OCI-LY1 (cell line): ENCODE measurements around the gene WDR20.
"Not testable (repeated sequence)": the region's sequence is repeated elsewhere in the genome, so short reads cannot be mapped to it uniquely, and the experiment has no call there.

Experiments
- H2AFZ ChIP-seq: fragments of 200-600 bp; sonication (generic), shearing (Covaris generic); 2 replicates; pipeline ENCODE4 v1.6.0; 2014; ENCODE audit warnings: antibody characterized with exemption, mild to moderate bottlenecking, low read length
- H3F3A ChIP-seq: fragments of 200-600 bp; sonication (generic), shearing (Covaris generic); 2 replicates; pipeline ENCODE4 v1.6.0; 2014; ENCODE audit warnings: mild to moderate bottlenecking, antibody characterized with exemption, low read length, moderate library complexity; ENCODE audit not compliant: insufficient read depth
- H3K27ac ChIP-seq: fragments of 200-600 bp; sonication (generic); 2 replicates; pipeline ENCODE4 v1.5.1; 2014; ENCODE audit warnings: low read length, mixed run types, mild to moderate bottlenecking, low read depth; ENCODE audit not compliant: poor library complexity, severe bottlenecking
- H3K27me3 ChIP-seq: fragments of 200-600 bp; sonication (generic); 2 replicates; pipeline ENCODE4 v1.6.0; 2014; ENCODE audit warnings: antibody characterized with exemption, mild to moderate bottlenecking, low read length, moderate library complexity; ENCODE audit not compliant: insufficient read depth
- H3K36me3 ChIP-seq: fragments of 200-600 bp; sonication (generic); 2 replicates; pipeline ENCODE4 v1.6.1; 2014; ENCODE audit warnings: mild to moderate bottlenecking, antibody characterized with exemption, low read length, moderate library complexity, mixed read lengths; ENCODE audit not compliant: insufficient read depth
- H3K4me1 ChIP-seq: fragments of 200-600 bp; sonication (generic); 2 replicates; pipeline ENCODE4 v1.5.1; 2014; ENCODE audit warnings: mild to moderate bottlenecking, low read length, moderate library complexity; ENCODE audit not compliant: insufficient read depth, severe bottlenecking
- H3K4me2 ChIP-seq: fragments of 200-600 bp; sonication (generic), shearing (Covaris generic); 2 replicates; pipeline ENCODE4 v1.6.1; 2014; ENCODE audit warnings: low read length
- H3K4me3 ChIP-seq: fragments of 200-600 bp; sonication (generic); 2 replicates; pipeline ENCODE4 v1.5.1; 2014; ENCODE audit warnings: low read length, low read depth, mild to moderate bottlenecking, mixed read lengths; ENCODE audit not compliant: poor library complexity, severe bottlenecking
- H3K79me2 ChIP-seq: fragments of 200-600 bp; shearing (Covaris generic); 2 replicates; pipeline ENCODE4 v1.6.1; 2016; ENCODE audit warnings: mixed run types, low read length, mixed read lengths; ENCODE audit not compliant: insufficient read depth
- H3K9ac ChIP-seq: fragments of 200-600 bp; sonication (generic), shearing (Covaris generic); 2 replicates; pipeline ENCODE4 v1.6.1; 2014; ENCODE audit warnings: mild to moderate bottlenecking, low read length, mixed read lengths
- H3K9me2 ChIP-seq: fragments of 200-600 bp; sonication (generic), shearing (Covaris generic); 2 replicates; pipeline ENCODE4 v1.6.1; 2014; ENCODE audit warnings: low read depth, mild to moderate bottlenecking, low read length, mixed read lengths
- H3K9me3 ChIP-seq: fragments of 200-600 bp; shearing (Covaris generic); 2 replicates; pipeline ENCODE4 v1.6.1; 2014; ENCODE audit warnings: low read length, mixed read lengths
- H4K20me1 ChIP-seq: fragments of 200-600 bp; sonication (generic), shearing (Covaris generic); 2 replicates; pipeline ENCODE4 v1.6.0; 2016; ENCODE audit warnings: mild to moderate bottlenecking, low read length; ENCODE audit not compliant: insufficient read depth
- EZH2 ChIP-seq: fragments of 200-600 bp; sonication (generic), shearing (Covaris generic); IDR thresholded peaks from 2 replicates; pipeline ENCODE4 v1.8.0; 2017; ENCODE audit warnings: borderline replicate concordance, mixed run types, mild to moderate bottlenecking, antibody characterized with exemption, low read length, moderate library complexity, mixed read lengths
- TF ChIP-seq, protein P1 (sequence below): fragments of 200-600 bp; sonication (generic), shearing (Covaris generic); IDR thresholded peaks from 2 replicates; pipeline ENCODE4 v1.5.1; 2017; ENCODE audit warnings: mild to moderate bottlenecking, antibody characterized with exemption, low read length, moderate library complexity, mixed read lengths

WDR20 gene

DNA sequence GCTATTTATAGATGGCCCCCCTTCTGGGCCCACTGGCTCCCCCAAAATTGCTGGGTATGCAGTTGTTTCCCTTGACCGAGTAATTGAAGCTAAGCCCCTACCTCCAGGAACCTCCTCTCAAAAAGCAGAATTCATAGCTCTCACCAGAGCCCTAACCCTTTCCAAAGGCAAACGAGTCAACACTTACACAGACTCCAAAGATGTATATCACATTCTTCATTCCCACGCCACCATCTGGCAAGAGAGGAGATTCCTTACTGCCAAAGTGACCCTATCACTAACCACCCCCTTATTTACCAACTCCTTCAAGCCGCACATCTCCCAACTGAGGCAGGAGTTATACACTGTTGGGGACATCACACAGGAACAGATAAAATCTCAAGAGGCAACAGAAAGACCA lies 98.4 kb downstream of the WDR20 start:
- no peaks in the 10 kb centered on the region for H3K27me3 ChIP-seq
- H3K9me2 ChIP-seq = no peaks in the 10 kb centered on the region
- H3F3A ChIP-seq = no peaks in the 10 kb centered on the region
- H2AFZ ChIP-seq = no peak overlapping the region
- H4K20me1 ChIP-seq = no peaks in the 10 kb centered on the region
- H3K4me3 ChIP-seq = no peak overlapping the region
- H3K36me3 ChIP-seq = 0 out of 2 replicates have a peak, but pooled peaks cover 6% of the 10 kb centered on the region
- H3K79me2 ChIP-seq = no peaks in the 10 kb centered on the region
- TF ChIP-seq, protein P1, sequence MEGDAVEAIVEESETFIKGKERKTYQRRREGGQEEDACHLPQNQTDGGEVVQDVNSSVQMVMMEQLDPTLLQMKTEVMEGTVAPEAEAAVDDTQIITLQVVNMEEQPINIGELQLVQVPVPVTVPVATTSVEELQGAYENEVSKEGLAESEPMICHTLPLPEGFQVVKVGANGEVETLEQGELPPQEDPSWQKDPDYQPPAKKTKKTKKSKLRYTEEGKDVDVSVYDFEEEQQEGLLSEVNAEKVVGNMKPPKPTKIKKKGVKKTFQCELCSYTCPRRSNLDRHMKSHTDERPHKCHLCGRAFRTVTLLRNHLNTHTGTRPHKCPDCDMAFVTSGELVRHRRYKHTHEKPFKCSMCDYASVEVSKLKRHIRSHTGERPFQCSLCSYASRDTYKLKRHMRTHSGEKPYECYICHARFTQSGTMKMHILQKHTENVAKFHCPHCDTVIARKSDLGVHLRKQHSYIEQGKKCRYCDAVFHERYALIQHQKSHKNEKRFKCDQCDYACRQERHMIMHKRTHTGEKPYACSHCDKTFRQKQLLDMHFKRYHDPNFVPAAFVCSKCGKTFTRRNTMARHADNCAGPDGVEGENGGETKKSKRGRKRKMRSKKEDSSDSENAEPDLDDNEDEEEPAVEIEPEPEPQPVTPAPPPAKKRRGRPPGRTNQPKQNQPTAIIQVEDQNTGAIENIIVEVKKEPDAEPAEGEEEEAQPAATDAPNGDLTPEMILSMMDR = no peak
- no peak overlapping the region for H3K4me2 ChIP-seq
- no peak overlapping the region for H3K9ac ChIP-seq
- H3K9me3 ChIP-seq = no peaks in the 10 kb centered on the region
- H3K27ac ChIP-seq = no peak overlapping the region
- peaks cover 12% of the 10 kb centered on the region for H3K4me1 ChIP-seq

DNA sequence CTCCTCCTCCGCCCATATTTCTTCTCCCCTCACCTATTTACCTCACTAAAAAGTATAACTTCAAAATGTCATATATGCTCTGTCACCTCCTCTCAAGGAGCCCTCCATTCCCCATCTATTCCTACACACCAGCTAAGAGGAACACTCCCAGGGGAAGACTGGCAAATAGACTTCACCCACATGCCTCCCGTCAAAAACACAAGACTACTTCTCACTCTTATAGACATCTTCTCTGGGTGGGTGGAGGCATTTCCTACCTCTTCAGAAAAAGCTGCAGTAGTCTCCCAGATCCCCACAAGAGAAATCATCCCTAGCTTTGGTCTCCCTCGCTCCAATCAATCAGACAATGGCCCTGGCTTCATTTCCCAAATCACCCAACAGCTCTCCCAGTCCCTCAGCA lies 99.1 kb downstream of the WDR20 start:
- no peaks in the 10 kb centered on the region for H3K79me2 ChIP-seq
- H3K27me3 ChIP-seq = no peaks in the 10 kb centered on the region
- H3K4me3 ChIP-seq = no peak overlapping the region
- no peak for TF ChIP-seq EZH2
- no peaks in the 10 kb centered on the region for H3F3A ChIP-seq
- H3K9ac ChIP-seq = no peak overlapping the region
- H4K20me1 ChIP-seq = no peaks in the 10 kb centered on the region
- H3K4me1 ChIP-seq = peaks cover 6% of the 10 kb centered on the region
- no peak overlapping the region for H2AFZ ChIP-seq
- H3K36me3 ChIP-seq = no peaks in the 10 kb centered on the region
- H3K9me2 ChIP-seq = no peaks in the 10 kb centered on the region
- no peak overlapping the region for H3K4me2 ChIP-seq
- H3K27ac ChIP-seq = no peak overlapping the region
- no peaks in the 10 kb centered on the region for H3K9me3 ChIP-seq

DNA sequence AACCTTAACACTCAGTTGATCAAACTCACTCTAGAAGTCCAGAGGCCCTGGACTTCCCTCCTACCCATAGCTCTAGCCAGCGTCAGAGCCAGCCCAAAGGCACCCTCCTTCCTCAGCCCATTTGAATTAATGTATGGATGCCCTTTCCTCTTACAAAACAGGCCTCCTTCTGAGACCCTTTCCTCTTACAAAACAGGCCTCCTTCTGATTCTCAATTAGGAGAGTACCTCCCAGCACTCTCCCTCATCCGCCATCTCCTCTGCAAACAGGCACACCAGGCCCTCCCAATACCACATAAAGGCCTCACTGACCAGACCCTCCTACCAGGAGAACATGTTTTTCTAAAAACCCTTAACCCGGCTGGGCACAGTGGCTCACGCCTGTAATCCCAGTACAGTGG lies 99.5 kb downstream of the WDR20 start:
- H3K4me1 ChIP-seq = peaks cover 4% of the 10 kb centered on the region
- H3K9me3 ChIP-seq = no peaks in the 10 kb centered on the region
- H2AFZ ChIP-seq = no peak overlapping the region
- TF ChIP-seq, protein P1 = no peak
- no peak for TF ChIP-seq EZH2
- no peaks in the 10 kb centered on the region for H3K36me3 ChIP-seq
- no peaks in the 10 kb centered on the region for H3K79me2 ChIP-seq
- no peak overlapping the region for H3K4me3 ChIP-seq
- no peak overlapping the region for H3K9ac ChIP-seq
- H4K20me1 ChIP-seq = no peaks in the 10 kb centered on the region
- H3K27me3 ChIP-seq = no peaks in the 10 kb centered on the region
- no peaks in the 10 kb centered on the region for H3F3A ChIP-seq
- H3K4me2 ChIP-seq = no peak overlapping the region
- no peaks in the 10 kb centered on the region for H3K9me2 ChIP-seq
- H3K27ac ChIP-seq = no peak overlapping the region

DNA sequence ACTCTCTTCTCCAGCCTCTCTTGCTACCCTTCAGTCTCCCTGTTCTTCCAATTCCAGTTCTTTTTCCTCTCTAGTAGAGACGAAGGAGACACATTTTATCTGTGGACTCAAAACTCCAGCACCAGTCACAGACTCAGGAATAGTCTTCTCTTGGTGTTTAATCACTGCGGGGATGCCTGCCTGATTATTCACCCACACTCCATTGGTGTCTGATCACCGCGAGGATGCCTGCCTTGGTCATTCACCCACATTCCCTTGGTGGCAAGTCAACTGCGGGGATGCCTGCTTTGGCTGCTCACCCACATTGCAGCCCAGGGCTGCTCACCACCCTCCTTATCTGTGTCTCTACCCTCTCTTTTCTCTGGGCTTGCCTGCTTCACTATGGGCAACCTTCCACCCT lies 100.8 kb downstream of the WDR20 start:
- not testable (repeated sequence) for H3K4me2 ChIP-seq, H3K27me3 ChIP-seq, H3K36me3 ChIP-seq, H3K4me1 ChIP-seq, H4K20me1 ChIP-seq, H3K27ac ChIP-seq, H3K4me3 ChIP-seq, H3K9ac ChIP-seq, H3K9me3 ChIP-seq, H2AFZ ChIP-seq, H3K9me2 ChIP-seq, H3F3A ChIP-seq, H3K79me2 ChIP-seq
